HEK293T (cell line): ENCODE measurements around the gene CHCHD1.

Experiments
- ARNT ChIP-seq: fragments of 450-650 bp; IDR thresholded peaks from 2 replicates; pipeline ENCODE4 v1.6.1; 2017; ENCODE audit warnings: mild to moderate bottlenecking
- BHLHE40 ChIP-seq: fragments of 450-650 bp; IDR thresholded peaks from 2 replicates; pipeline ENCODE4 v1.6.1; 2016; ENCODE audit warnings: mild to moderate bottlenecking, moderate library complexity, borderline replicate concordance
- FOXA1 ChIP-seq: fragments of 450-650 bp; IDR thresholded peaks from 2 replicates; pipeline ENCODE4 v1.6.1; 2016; ENCODE audit warnings: mild to moderate bottlenecking
- FOXK2 ChIP-seq: fragments of 450-650 bp; IDR thresholded peaks from 2 replicates; pipeline ENCODE4 v1.6.1; 2016; ENCODE audit warnings: mild to moderate bottlenecking
- HDGF ChIP-seq: fragments of 450-650 bp; IDR thresholded peaks from 2 replicates; pipeline ENCODE4 v1.6.1; 2017; ENCODE audit warnings: antibody characterized with exemption, borderline replicate concordance
- SP1 ChIP-seq: fragments of 450-650 bp; IDR thresholded peaks from 2 replicates; pipeline ENCODE4 v1.6.1; 2017
- SUZ12 ChIP-seq: fragments of 450-650 bp; IDR thresholded peaks from 2 replicates; pipeline ENCODE4 v1.6.1; 2016; ENCODE audit warnings: mild to moderate bottlenecking

- TF ChIP-seq ARNT = no peak
- TF ChIP-seq SP1 = no peak
- TF ChIP-seq SUZ12 = no peak
- TF ChIP-seq FOXA1 = no peak
- no peak for TF ChIP-seq FOXK2
- no peak for TF ChIP-seq HDGF
- TF ChIP-seq BHLHE40 = no peak
Measured at GRCh38 chr10:73773152-73773879, 8.5 kb upstream of the CHCHD1 start.
